Prostate gland (tissue), 2 donors: Measurements from ENCODE around the gene SMARCB1. TPM values are rescaled to one million over a fixed set of nuclear protein-coding genes. Genes with fewer than 3 reads are reported as not detected.

Source experiments
- DNase-seq: peaks from one replicate; pipeline ENCODE4 v3.0.0-alpha.2; 2019; ENCODE audit warnings: low spot score
- H3K27ac ChIP-seq, 2 donors: fragments of 200-600 bp; sonication (generic); 2 replicates each; pipeline ENCODE4 v1.5.1; 2017 to 2019
- H3K27me3 ChIP-seq: fragments of 200-600 bp; sonication (generic); replicated peaks from 2 replicates; pipeline ENCODE4 v1.5.1; 2019; ENCODE audit not compliant: insufficient read depth
- H3K36me3 ChIP-seq, 2 donors: fragments of 200-600 bp; sonication (generic); 1 replicate in 1 of 2; 2 replicates in 1 of 2; pipeline versions ENCODE4 v1.5.1 to v1.8.1; 2017 to 2019
- H3K4me1 ChIP-seq: fragments of 200-600 bp; sonication (generic); replicated peaks from 2 replicates; pipeline ENCODE4 v1.5.1; 2019
- H3K4me3 ChIP-seq, 2 donors: fragments of 200-600 bp; sonication (generic); 2 replicates each; pipeline ENCODE4 v1.5.1; 2017 to 2019
- H3K9me3 ChIP-seq: fragments of 200-600 bp; sonication (generic); 2 replicates; pipeline ENCODE4 v1.5.1; 2017
- POLR2A ChIP-seq: fragments of 450-650 bp; IDR thresholded peaks from one replicate; pipeline ENCODE4 v1.6.1; 2016; ENCODE audit warnings: antibody characterized with exemption, mild to moderate bottlenecking
- POLR2AphosphoS5 ChIP-seq: sonication (generic); formaldehyde crosslinking; IDR thresholded peaks from one replicate; pipeline ENCODE4 v1.6.1; 2017; ENCODE audit warnings: antibody characterized with exemption
- WGBS: methylation state at CpG from one replicate; pipeline ENCODE4 v1.1.5; 2018; 5-methylcytosine and 5-hydroxymethylcytosine counted together
- intact Hi-C: fragments of 100-400 bp; cut with DNase I; formaldehyde crosslinking; loops from one replicate; pipeline ENCODE4 v1.14.2; 2022
- total RNA-seq, 2 donors: library from RNA; depleted of rRNA; stranded (reverse); fragments of >200 nt; gene quantifications; one replicate each; pipeline ENCODE4 v1.1.0, GENCODE V29; 2016
- TF ChIP-seq, protein P1 (sequence below), 4 experiments: fragments of 200-600 bp in 2 of 4; fragments of 450-650 bp in 2 of 4; sonication (generic) in 2 of 4; IDR thresholded peaks; 1 replicate in 3 of 4; 2 replicates in 1 of 4; pipeline ENCODE4 v1.5.1; 2016 to 2019; ENCODE audit warnings: antibody characterized with exemption in 4 of 4, mild to moderate bottlenecking in 2 of 4, moderate library complexity in 2 of 4

Gene SMARCB1
- total RNA-seq, 2 donors from 2014 or later: 77.2 to 136 TPM

- no peaks in the 10 kb centered on the region for H3K9me3 ChIP-seq
- H3K4me1 ChIP-seq: no peaks in the 10 kb centered on the region
- DNase-seq: no peak
- H3K4me3 ChIP-seq: no peak overlapping the region
- TF ChIP-seq, protein P1, sequence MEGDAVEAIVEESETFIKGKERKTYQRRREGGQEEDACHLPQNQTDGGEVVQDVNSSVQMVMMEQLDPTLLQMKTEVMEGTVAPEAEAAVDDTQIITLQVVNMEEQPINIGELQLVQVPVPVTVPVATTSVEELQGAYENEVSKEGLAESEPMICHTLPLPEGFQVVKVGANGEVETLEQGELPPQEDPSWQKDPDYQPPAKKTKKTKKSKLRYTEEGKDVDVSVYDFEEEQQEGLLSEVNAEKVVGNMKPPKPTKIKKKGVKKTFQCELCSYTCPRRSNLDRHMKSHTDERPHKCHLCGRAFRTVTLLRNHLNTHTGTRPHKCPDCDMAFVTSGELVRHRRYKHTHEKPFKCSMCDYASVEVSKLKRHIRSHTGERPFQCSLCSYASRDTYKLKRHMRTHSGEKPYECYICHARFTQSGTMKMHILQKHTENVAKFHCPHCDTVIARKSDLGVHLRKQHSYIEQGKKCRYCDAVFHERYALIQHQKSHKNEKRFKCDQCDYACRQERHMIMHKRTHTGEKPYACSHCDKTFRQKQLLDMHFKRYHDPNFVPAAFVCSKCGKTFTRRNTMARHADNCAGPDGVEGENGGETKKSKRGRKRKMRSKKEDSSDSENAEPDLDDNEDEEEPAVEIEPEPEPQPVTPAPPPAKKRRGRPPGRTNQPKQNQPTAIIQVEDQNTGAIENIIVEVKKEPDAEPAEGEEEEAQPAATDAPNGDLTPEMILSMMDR (IDR thresholded peaks at IDR 0.05): no peak
- TF ChIP-seq POLR2AphosphoS5: no peak
- TF ChIP-seq POLR2A: no peak
- intact Hi-C loops: no loop called here
- H3K36me3 ChIP-seq: peaks cover 0 to 12% of the 10 kb centered on the region in 2 donors
- no peaks in the 10 kb centered on the region for H3K27me3 ChIP-seq
- no peak overlapping the region for H3K27ac ChIP-seq
- 90% methylated on average over 12 of the region's 12 CpGs for WGBS
Observed at GRCh38 chr22:23825246-23825905, 38.6 kb downstream of the SMARCB1 start.

- intact Hi-C loops: no loop called here
- no peaks in the 10 kb centered on the region for H3K4me1 ChIP-seq
- no peak overlapping the region for H3K27ac ChIP-seq
- no peaks in the 10 kb centered on the region for H3K9me3 ChIP-seq
- DNase-seq: no peak
- H3K36me3 ChIP-seq: peaks cover 0 to 6% of the 10 kb centered on the region in 2 donors
- H3K4me3 ChIP-seq: no peak overlapping the region
- TF ChIP-seq POLR2A (no peak), POLR2AphosphoS5 (no peak)
- TF ChIP-seq, protein P1 (IDR thresholded peaks at IDR 0.05): no peak
- H3K27me3 ChIP-seq: no peaks in the 10 kb centered on the region
- WGBS: 88% methylated on average over 15 of the region's 15 CpGs
Observed at GRCh38 chr22:23826510-23827350, 40.0 kb downstream of the SMARCB1 start.

GRCh38 chr22:23827351-23827995 is 40.7 kb downstream of the SMARCB1 start:
- no peak for DNase-seq
- intact Hi-C loops: no loop called here
- no peaks in the 10 kb centered on the region for H3K9me3 ChIP-seq
- H3K36me3 ChIP-seq: peaks cover 0 to 4% of the 10 kb centered on the region in 2 donors
- H3K4me1 ChIP-seq: no peaks in the 10 kb centered on the region
- 85% methylated on average over 11 of the region's 11 CpGs for WGBS
- no peak overlapping the region for H3K27ac ChIP-seq
- no peaks in the 10 kb centered on the region for H3K27me3 ChIP-seq
- TF ChIP-seq POLR2AphosphoS5: no peak
- H3K4me3 ChIP-seq: no peak overlapping the region

GRCh38 chr22:23828800-23829680 is 42.3 kb downstream of the SMARCB1 start:
- H3K4me1 ChIP-seq: no peaks in the 10 kb centered on the region
- intact Hi-C loops: no loop called here
- TF ChIP-seq, protein P1 (IDR thresholded peaks at IDR 0.05): no peak
- TF ChIP-seq POLR2AphosphoS5: no peak
- no peak for TF ChIP-seq POLR2A
- H3K27ac ChIP-seq: no peak overlapping the region
- 85% methylated on average over 10 of the region's 10 CpGs for WGBS
- no peaks in the 10 kb centered on the region for H3K27me3 ChIP-seq
- no peak for DNase-seq
- no peak overlapping the region for H3K4me3 ChIP-seq
- peaks cover 0 to 2% of the 10 kb centered on the region in 2 donors for H3K36me3 ChIP-seq
- H3K9me3 ChIP-seq: no peaks in the 10 kb centered on the region
